HEK293T (cell line): Measurements from ENCODE around the gene DNPEP.

Experiments
- ARNT ChIP-seq: fragments of 450-650 bp; IDR thresholded peaks from 2 replicates; pipeline ENCODE4 v1.6.1; 2017; ENCODE audit warnings: mild to moderate bottlenecking
- FOXA1 ChIP-seq: fragments of 450-650 bp; IDR thresholded peaks from 2 replicates; pipeline ENCODE4 v1.6.1; 2016; ENCODE audit warnings: mild to moderate bottlenecking
- HDGF ChIP-seq: fragments of 450-650 bp; IDR thresholded peaks from 2 replicates; pipeline ENCODE4 v1.6.1; 2017; ENCODE audit warnings: antibody characterized with exemption, borderline replicate concordance
- LEF1 ChIP-seq: fragments of 450-650 bp; IDR thresholded peaks from 2 replicates; pipeline ENCODE4 v1.6.1; 2017; ENCODE audit warnings: mild to moderate bottlenecking, borderline replicate concordance
- TARDBP ChIP-seq: fragments of 450-650 bp; IDR thresholded peaks from 2 replicates; pipeline ENCODE4 v1.6.1; 2016

DNA sequence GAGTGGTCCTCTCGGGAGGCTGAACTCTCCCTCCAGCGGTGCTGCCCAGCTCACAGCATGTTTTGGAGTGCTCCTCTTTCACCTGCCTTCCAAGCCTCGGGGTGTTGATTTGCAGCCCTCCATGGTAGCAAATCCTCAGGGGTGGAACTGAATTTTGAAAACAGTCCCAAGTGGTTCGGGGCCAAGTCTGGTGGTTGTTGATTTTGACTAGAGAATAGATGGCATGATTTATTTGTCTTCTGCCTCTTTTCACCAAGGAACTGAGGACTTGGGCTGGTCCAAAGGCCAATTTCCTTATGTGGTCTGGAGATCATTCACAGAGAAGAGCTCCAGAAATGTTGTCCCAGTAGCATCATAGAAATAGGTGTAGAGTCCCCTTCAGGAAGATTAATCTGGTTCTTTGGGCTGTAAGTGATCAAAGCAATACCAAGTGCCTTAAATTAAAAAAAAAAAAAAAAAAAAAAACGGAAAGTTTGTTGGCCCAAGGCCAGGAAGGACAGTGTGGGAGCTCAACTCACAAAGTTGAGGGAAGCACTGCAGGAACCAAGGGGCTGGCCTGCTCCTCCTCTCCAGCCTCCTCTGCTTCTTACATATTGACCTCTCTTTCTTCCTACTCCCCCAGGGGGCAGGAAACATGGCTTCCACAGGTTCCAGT lies 28.0 kb upstream of the DNPEP start:
- TF ChIP-seq ARNT, result no peak
- TF ChIP-seq FOXA1, result no peak
- no peak for TF ChIP-seq HDGF
- no peak for TF ChIP-seq LEF1
- TF ChIP-seq TARDBP, result no peak
